GM23338 (cell line): ENCODE measurements around the gene MLLT6. TPM values are rescaled to one million over a fixed set of nuclear protein-coding genes. Genes with fewer than 3 reads are reported as not detected.

Experiments
- ATAC-seq: fragments of 200-7000 bp; cut with Tn5 transposase; 3 replicates; pipeline ENCODE4 v1.9.1; 2020
- DNase-seq: peaks from one replicate; pipeline ENCODE4 v3.0.0-alpha.2; 2015; ENCODE audit warnings: low spot score
- H2AFZ ChIP-seq: fragments of 200-600 bp; sonication (generic); 2 replicates; pipeline ENCODE4 v1.8.0; 2016; ENCODE audit warnings: antibody characterized with exemption, mild to moderate bottlenecking, moderate library complexity
- H3F3A ChIP-seq: fragments of 200-600 bp; sonication (generic); replicated peaks from 2 replicates; pipeline ENCODE4 v1.8.0; 2017; ENCODE audit warnings: antibody characterized with exemption, mixed run types, low read depth
- H3K27ac ChIP-seq: fragments of 200-600 bp; sonication (generic); 2 replicates; pipeline ENCODE4 v1.6.1; 2016; ENCODE audit warnings: low read depth
- H3K27me3 ChIP-seq: fragments of 200-600 bp; sonication (generic); 2 replicates; pipeline ENCODE4 v1.8.0; 2016; ENCODE audit warnings: mild to moderate bottlenecking, mixed run types, moderate library complexity; ENCODE audit not compliant: insufficient read depth
- H3K36me3 ChIP-seq: fragments of 200-600 bp; sonication (generic); 2 replicates; pipeline ENCODE4 v1.8.0; 2016; ENCODE audit warnings: mild to moderate bottlenecking; ENCODE audit not compliant: insufficient read depth
- H3K4me1 ChIP-seq: fragments of 200-600 bp; sonication (generic); 2 replicates; pipeline ENCODE4 v1.8.0; 2016; ENCODE audit warnings: mild to moderate bottlenecking, moderate library complexity; ENCODE audit not compliant: insufficient read depth
- H3K4me2 ChIP-seq: fragments of 200-600 bp; sonication (generic); 2 replicates; pipeline ENCODE4 v1.7.1; 2017; ENCODE audit warnings: mixed run types
- H3K4me3 ChIP-seq: fragments of 200-600 bp; sonication (generic); 2 replicates; pipeline ENCODE4 v1.6.1; 2016; ENCODE audit warnings: mixed run types
- H3K79me2 ChIP-seq: fragments of 200-600 bp; sonication (generic); replicated peaks from 2 replicates; pipeline ENCODE4 v1.8.0; 2017; ENCODE audit warnings: mild to moderate bottlenecking; ENCODE audit not compliant: insufficient read depth
- H3K9me2 ChIP-seq: fragments of 200-600 bp; sonication (generic); 2 replicates; pipeline ENCODE4 v1.8.0; 2017; ENCODE audit not compliant: insufficient read depth
- H4K20me1 ChIP-seq: fragments of 200-600 bp; sonication (generic); replicated peaks from 2 replicates; pipeline ENCODE4 v1.8.0; 2017; ENCODE audit warnings: mild to moderate bottlenecking; ENCODE audit not compliant: insufficient read depth
- H3K27ac Mint-ChIP-seq: 2 replicates; pipeline ENCODE4 v1.8.0; 2020; ENCODE audit warnings: inconsistent platforms, mild to moderate bottlenecking, moderate library complexity, mixed read lengths
- H3K27me3 Mint-ChIP-seq: 3 replicates; pipeline ENCODE4 v1.8.0; 2022; ENCODE audit warnings: low read depth, mild to moderate bottlenecking, moderate library complexity, mixed read lengths, inconsistent platforms; ENCODE audit not compliant: insufficient read depth, poor library complexity
- H3K36me3 Mint-ChIP-seq: 3 replicates; pipeline ENCODE4 v1.8.0; 2021; ENCODE audit warnings: low read depth, mild to moderate bottlenecking, inconsistent platforms, moderate library complexity, mixed read lengths
- H3K4me1 Mint-ChIP-seq: 3 replicates; pipeline ENCODE4 v1.8.0; 2020; ENCODE audit warnings: mild to moderate bottlenecking, inconsistent platforms, mixed read lengths
- H3K4me3 Mint-ChIP-seq: 3 replicates; pipeline ENCODE4 v1.8.0; 2021; ENCODE audit warnings: moderate library complexity, mild to moderate bottlenecking, inconsistent platforms, mixed read lengths
- H3K9me3 Mint-ChIP-seq: 3 replicates; pipeline ENCODE4 v1.8.0; 2020; ENCODE audit warnings: moderate library complexity, mild to moderate bottlenecking, inconsistent platforms, mixed read lengths
- CREB1 ChIP-seq: fragments of 250-450 bp; sonication (Bioruptor Pico); IDR thresholded peaks from 2 replicates; pipeline ENCODE4 v1.5.0; 2020; ENCODE audit warnings: low read depth, mild to moderate bottlenecking, moderate library complexity
- EZH2 ChIP-seq: fragments of 200-600 bp; sonication (generic); IDR thresholded peaks from one replicate; pipeline ENCODE4 v1.8.0; 2017; ENCODE audit warnings: antibody characterized with exemption, mild to moderate bottlenecking, low read depth; ENCODE audit not compliant: unreplicated experiment
- EZH2phosphoT487 ChIP-seq: fragments of 200-600 bp; sonication (generic); IDR thresholded peaks from one replicate; pipeline ENCODE4 v1.8.1; 2018; ENCODE audit warnings: antibody characterized with exemption; ENCODE audit not compliant: unreplicated experiment
- JUNB ChIP-seq: IDR thresholded peaks from one replicate; pipeline ENCODE4 v1.6.1; 2016; ENCODE audit warnings: antibody characterized with exemption; ENCODE audit not compliant: unreplicated experiment
- POLR2AphosphoS5 ChIP-seq: IDR thresholded peaks from 2 replicates; pipeline ENCODE4 v1.6.1; 2016; ENCODE audit warnings: antibody characterized with exemption, low read depth
- REST ChIP-seq: IDR thresholded peaks from one replicate; pipeline ENCODE4 v1.6.1; 2018; ENCODE audit warnings: antibody characterized with exemption; ENCODE audit not compliant: unreplicated experiment
- STAT1 ChIP-seq: IDR thresholded peaks from one replicate; pipeline ENCODE4 v1.6.1; 2016; ENCODE audit warnings: antibody characterized with exemption; ENCODE audit not compliant: unreplicated experiment
- ZNF114 ChIP-seq: fragments of 250-450 bp; sonication (Bioruptor Pico); IDR thresholded peaks from 2 replicates; pipeline ENCODE4 v1.5.0; 2020; ENCODE audit warnings: mild to moderate bottlenecking, moderate library complexity
- ZNF331 ChIP-seq: fragments of 250-450 bp; sonication (Bioruptor Pico); IDR thresholded peaks from 2 replicates; pipeline ENCODE4 v1.5.0; 2020; ENCODE audit warnings: low read depth, mild to moderate bottlenecking, moderate library complexity
- ZNF462 ChIP-seq: fragments of 250-450 bp; sonication (Bioruptor Pico); IDR thresholded peaks from 2 replicates; pipeline ENCODE4 v1.5.0; 2020; ENCODE audit warnings: mild to moderate bottlenecking, moderate library complexity
- polyA plus RNA-seq: library from polyadenylated mRNA; unstranded; fragments of >200 nt; fragmentation: Nextera tagmentation; extraction: Ambion mirVana; gene quantifications from 2 replicates; pipeline ENCODE4 v1.2.1, GENCODE V29; 2016
- total RNA-seq: library from RNA; depleted of rRNA; stranded (reverse); fragments of >200 nt; shearing (Covaris generic); gene quantifications from 2 replicates; pipeline ENCODE4 v1.2.3, GENCODE V29; 2014
- TF ChIP-seq, protein P1 (sequence below): IDR thresholded peaks from 2 replicates; pipeline ENCODE4 v1.6.1; 2016; ENCODE audit warnings: antibody characterized with exemption
- TF ChIP-seq, protein P2 (sequence below), 2 experiments: fragments of 200-600 bp in 1 of 2; sonication (generic) in 1 of 2; conservative IDR thresholded peaks; 2 replicates each; pipeline versions ENCODE4 v1.5.1 to v1.6.1; 2016 to 2017; ENCODE audit warnings: antibody characterized with exemption in 2 of 2, low read depth in 2 of 2, mild to moderate bottlenecking in 2 of 2, moderate library complexity in 1 of 2

Gene MLLT6
- total and polyA plus RNA-seq, 2 experiments from 2014 or later: 2.6 to 2.8 TPM

- Histone ChIP-seq H3K9me2 (no peaks in the 10 kb centered on the region), H4K20me1 (peaks cover 55% of the 10 kb centered on the region)
These were observed 40.5 kb downstream of the MLLT6 start for GRCh38 chr17:38745545-38745944.

More at GRCh38 chr17:38745545-38745944, 40.5 kb downstream of the MLLT6 start:
- peak overlapping the region; percentile 99; the same call in 1 of the 2 replicates for H3K4me3 ChIP-seq
- Mint-ChIP-seq H3K36me3 (peaks cover 26% of the 10 kb centered on the region), H3K27me3 (peaks cover 35% of the 10 kb centered on the region), H3K4me1 (peaks cover 57% of the 10 kb centered on the region), H3K27ac (no peak overlapping the region), H3K9me3 (no peaks in the 10 kb centered on the region; the same call in 2 of the 3 replicates), H3K4me3 (peak overlapping the region; percentile 97)
- TF ChIP-seq EZH2phosphoT487: no peak
- no peak for TF ChIP-seq STAT1
- TF ChIP-seq ZNF331 (CRISPR knock-in tag): no peak
- TF ChIP-seq, protein P1, sequence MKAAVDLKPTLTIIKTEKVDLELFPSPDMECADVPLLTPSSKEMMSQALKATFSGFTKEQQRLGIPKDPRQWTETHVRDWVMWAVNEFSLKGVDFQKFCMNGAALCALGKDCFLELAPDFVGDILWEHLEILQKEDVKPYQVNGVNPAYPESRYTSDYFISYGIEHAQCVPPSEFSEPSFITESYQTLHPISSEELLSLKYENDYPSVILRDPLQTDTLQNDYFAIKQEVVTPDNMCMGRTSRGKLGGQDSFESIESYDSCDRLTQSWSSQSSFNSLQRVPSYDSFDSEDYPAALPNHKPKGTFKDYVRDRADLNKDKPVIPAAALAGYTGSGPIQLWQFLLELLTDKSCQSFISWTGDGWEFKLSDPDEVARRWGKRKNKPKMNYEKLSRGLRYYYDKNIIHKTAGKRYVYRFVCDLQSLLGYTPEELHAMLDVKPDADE: no peak
- no peak for TF ChIP-seq ZNF114 (CRISPR knock-in tag)
- no peak for TF ChIP-seq CREB1 (CRISPR knock-in tag)
- TF ChIP-seq EZH2: no peak
- TF ChIP-seq POLR2AphosphoS5: no peak
- no peak for TF ChIP-seq ZNF462 (CRISPR knock-in tag)
- TF ChIP-seq JUNB: no peak
- TF ChIP-seq, protein P2, sequence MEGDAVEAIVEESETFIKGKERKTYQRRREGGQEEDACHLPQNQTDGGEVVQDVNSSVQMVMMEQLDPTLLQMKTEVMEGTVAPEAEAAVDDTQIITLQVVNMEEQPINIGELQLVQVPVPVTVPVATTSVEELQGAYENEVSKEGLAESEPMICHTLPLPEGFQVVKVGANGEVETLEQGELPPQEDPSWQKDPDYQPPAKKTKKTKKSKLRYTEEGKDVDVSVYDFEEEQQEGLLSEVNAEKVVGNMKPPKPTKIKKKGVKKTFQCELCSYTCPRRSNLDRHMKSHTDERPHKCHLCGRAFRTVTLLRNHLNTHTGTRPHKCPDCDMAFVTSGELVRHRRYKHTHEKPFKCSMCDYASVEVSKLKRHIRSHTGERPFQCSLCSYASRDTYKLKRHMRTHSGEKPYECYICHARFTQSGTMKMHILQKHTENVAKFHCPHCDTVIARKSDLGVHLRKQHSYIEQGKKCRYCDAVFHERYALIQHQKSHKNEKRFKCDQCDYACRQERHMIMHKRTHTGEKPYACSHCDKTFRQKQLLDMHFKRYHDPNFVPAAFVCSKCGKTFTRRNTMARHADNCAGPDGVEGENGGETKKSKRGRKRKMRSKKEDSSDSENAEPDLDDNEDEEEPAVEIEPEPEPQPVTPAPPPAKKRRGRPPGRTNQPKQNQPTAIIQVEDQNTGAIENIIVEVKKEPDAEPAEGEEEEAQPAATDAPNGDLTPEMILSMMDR (conservative IDR thresholded peaks at IDR 0.05; ENCODE audit: low read depth in 2 of 2): no peak
- TF ChIP-seq REST: no peak
- H3K4me1 ChIP-seq: peaks cover 42% of the 10 kb centered on the region
- DNase-seq (no peak), ATAC-seq (no peak)
- H3K4me2 ChIP-seq: peak overlapping the region; percentile 84
- H3K27me3 ChIP-seq: peaks cover 6% of the 10 kb centered on the region
- H3K27ac ChIP-seq: no peak overlapping the region
- H3F3A ChIP-seq: peaks cover 3% of the 10 kb centered on the region; the same call in 1 of the 2 replicates
- no peak overlapping the region for H2AFZ ChIP-seq
- H3K36me3 ChIP-seq: no peaks in the 10 kb centered on the region
- peaks cover 74% of the 10 kb centered on the region for H3K79me2 ChIP-seq
